Lower lobe of right lung (tissue), 2 donors: ENCODE results near the gene C17orf114.

Source experiments
- ATAC-seq, 2 donors: fragments of 200-7000 bp; cut with Tn5 transposase; one replicate each; pipeline ENCODE4 v1.9.1; 2020 to 2022; ENCODE audit warnings: mild to moderate bottlenecking in 2 of 2, moderate library complexity in 2 of 2
- DNase-seq: peaks from one replicate; pipeline ENCODE4 v3.0.0-alpha.2; 2020
- H3K27ac ChIP-seq: fragments of 200-600 bp; one replicate; pipeline ENCODE4 v1.8.0; 2022
- H3K27me3 ChIP-seq: fragments of 200-600 bp; one replicate; pipeline ENCODE4 v1.8.0; 2022; ENCODE audit warnings: low read depth
- H3K36me3 ChIP-seq: fragments of 200-600 bp; one replicate; pipeline ENCODE4 v1.8.0; 2022; ENCODE audit warnings: mild to moderate bottlenecking
- H3K4me1 ChIP-seq: fragments of 200-600 bp; one replicate; pipeline ENCODE4 v1.8.0; 2022
- H3K4me3 ChIP-seq: fragments of 200-600 bp; one replicate; pipeline ENCODE4 v1.8.0; 2022; ENCODE audit warnings: mild to moderate bottlenecking
- H3K9me3 ChIP-seq: fragments of 200-600 bp; one replicate; pipeline ENCODE4 v1.8.0; 2022
- CTCF ChIP-seq: fragments of 200-600 bp; IDR thresholded peaks from one replicate; pipeline ENCODE4 v1.8.0; 2022; ENCODE audit warnings: antibody characterized with exemption, mild to moderate bottlenecking
- intact Hi-C: fragments of 100-400 bp; cut with DNase I; formaldehyde crosslinking; loops from one replicate; pipeline ENCODE4 v1.11.0; 2022
- donor health status: DM: no; HTN: yes; CAD: no; lungs with severe emphysema.

Gene C17orf114

DNA sequence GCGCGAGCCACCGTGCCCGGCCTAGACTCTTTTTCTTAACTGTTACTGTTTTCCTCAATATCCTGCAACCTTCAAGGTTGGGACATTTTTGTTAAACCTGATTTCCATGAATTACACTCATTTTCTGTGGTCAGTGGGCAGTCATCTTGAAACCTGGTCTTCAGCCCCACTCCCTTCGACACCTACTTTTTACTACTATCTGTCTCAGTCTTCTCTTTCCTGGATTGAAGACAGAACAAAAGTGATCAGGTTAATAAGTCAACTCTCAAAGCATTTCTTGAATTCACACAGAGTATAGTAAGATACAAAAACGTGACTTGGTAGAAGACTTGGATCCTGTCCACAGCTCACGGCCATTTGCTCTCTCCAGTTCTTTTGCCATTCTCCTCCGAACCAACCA is 37.1 kb upstream of the C17orf114 start:
- H3K4me3 ChIP-seq, result no peak overlapping the region
- H3K36me3 ChIP-seq, result peaks cover 3% of the 10 kb centered on the region
- TF ChIP-seq CTCF, result no peak
- H3K27ac ChIP-seq, result no peak overlapping the region
- peaks cover 81% of the 10 kb centered on the region for H3K4me1 ChIP-seq
- H3K9me3 ChIP-seq, result no peaks in the 10 kb centered on the region
- DNase-seq (no peak), ATAC-seq (no peak)
- H3K27me3 ChIP-seq, result no peaks in the 10 kb centered on the region
- intact Hi-C loops, result no loop called here

DNA sequence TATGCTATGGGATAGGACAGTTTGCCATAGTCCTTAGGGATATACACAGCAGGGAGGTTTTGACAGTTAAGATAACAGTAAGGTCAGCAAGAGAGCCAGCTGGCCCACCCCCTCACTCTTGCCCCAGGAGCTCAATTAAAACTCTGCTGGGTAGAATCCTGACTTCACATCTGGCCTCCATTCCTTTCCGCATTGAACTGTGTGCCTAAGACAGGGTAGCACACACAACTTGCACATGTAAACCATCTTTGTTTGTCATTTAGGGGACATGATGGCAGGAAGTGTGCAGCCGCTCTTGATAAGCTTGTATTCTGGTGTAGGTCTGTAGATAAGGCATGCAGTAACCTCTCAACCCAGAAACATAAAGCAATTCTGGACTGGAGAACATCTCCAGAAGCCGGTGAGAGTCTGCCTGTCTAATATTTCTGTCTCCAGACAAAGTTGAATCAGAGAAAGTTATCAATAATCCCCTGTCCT is 36.2 kb upstream of the C17orf114 start:
- Histone ChIP-seq H3K9me3 (no peaks in the 10 kb centered on the region), H3K4me1 (peaks cover 76% of the 10 kb centered on the region), H3K27me3 (no peaks in the 10 kb centered on the region), H3K27ac (no peak overlapping the region), H3K36me3 (peaks cover 3% of the 10 kb centered on the region), H3K4me3 (no peak overlapping the region)
- TF ChIP-seq CTCF, result no peak
- intact Hi-C loops, result no loop called here
- DNase-seq, result no peak
- no peak for ATAC-seq

DNA sequence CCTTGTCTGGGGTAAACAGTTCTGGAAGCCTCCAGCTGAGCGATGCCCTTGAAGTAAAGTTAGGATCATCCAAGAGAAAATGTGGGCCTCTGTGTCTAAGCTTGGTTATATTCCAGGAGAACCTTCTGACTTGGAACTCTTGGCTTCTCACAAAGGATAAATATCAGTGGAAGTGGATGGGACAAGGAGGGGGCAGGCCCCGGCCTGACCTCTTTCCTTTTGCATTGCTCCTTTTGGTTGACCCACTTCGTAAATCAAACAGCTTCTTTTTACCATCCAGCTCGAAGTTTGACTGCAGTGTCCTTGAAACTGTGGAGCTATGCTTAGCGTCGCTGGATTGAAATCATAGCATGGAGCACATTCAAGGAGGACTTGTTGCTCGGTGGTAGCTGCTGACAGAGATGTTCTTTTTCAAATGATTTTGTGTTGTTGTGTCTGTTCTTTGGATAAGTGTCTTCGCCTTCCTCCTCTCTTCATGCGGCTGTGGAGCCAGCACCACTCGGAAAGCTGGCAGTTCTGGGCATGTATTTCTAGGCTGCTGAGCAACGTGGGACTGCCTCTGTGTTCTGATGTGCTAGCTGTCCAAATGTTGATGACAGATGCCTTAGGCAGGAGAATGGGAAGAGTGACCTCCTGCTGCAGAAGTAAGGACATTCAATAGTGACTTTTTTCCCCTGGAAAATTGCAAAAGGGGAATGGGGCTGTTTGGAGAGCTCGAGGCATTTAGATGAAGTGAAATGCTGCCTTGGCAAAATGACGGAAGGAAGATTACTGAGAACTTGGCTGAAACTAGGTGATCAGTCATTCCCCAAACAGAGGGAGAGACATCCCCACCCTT is 35.6 kb upstream of the C17orf114 start:
- TF ChIP-seq CTCF, result no peak
- DNase-seq (no peak), ATAC-seq (no peak)
- Histone ChIP-seq H3K27me3 (no peaks in the 10 kb centered on the region), H3K9me3 (no peaks in the 10 kb centered on the region), H3K36me3 (peaks cover 3% of the 10 kb centered on the region), H3K27ac (peak overlapping the region; percentile 1), H3K4me3 (no peak overlapping the region), H3K4me1 (peaks cover 70% of the 10 kb centered on the region)
- intact Hi-C loops, result no loop called here

- H3K36me3 ChIP-seq, result peaks cover 3% of the 10 kb centered on the region
- no peak overlapping the region for H3K4me3 ChIP-seq
- no peaks in the 10 kb centered on the region for H3K9me3 ChIP-seq
- TF ChIP-seq CTCF, result no peak
- DNase-seq (no peak), ATAC-seq (no peak)
- peaks cover 65% of the 10 kb centered on the region for H3K4me1 ChIP-seq
- intact Hi-C loops, result no loop called here
- H3K27ac ChIP-seq, result no peak overlapping the region
- no peaks in the 10 kb centered on the region for H3K27me3 ChIP-seq
These were observed 34.1 kb upstream of the C17orf114 start for GRCh38 chr17:4836221-4836620.

GRCh38 chr17:4834681-4835020 is 32.5 kb upstream of the C17orf114 start:
- H3K9me3 ChIP-seq, result no peaks in the 10 kb centered on the region
- no peak for TF ChIP-seq CTCF
- ATAC-seq (no peak), DNase-seq (no peak)
- H3K4me1 ChIP-seq, result peaks cover 51% of the 10 kb centered on the region
- no peaks in the 10 kb centered on the region for H3K27me3 ChIP-seq
- intact Hi-C loops, result no loop called here
- H3K27ac ChIP-seq, result peak overlapping the region; percentile 93
- H3K4me3 ChIP-seq, result peak overlapping the region; percentile 99
- H3K36me3 ChIP-seq, result peaks cover 3% of the 10 kb centered on the region
